CD4-positive, alpha-beta T cell treated with Interleukin-12 subunit alpha and Interleukin-12 subunit beta, for 1 hour (primary cell): ENCODE results near the gene BCAS3.

ENCODE experiments used
- DNase-seq: peaks from one replicate; pipeline ENCODE4 v3.0.0-alpha.2; 2020

BCAS3 gene

DNA sequence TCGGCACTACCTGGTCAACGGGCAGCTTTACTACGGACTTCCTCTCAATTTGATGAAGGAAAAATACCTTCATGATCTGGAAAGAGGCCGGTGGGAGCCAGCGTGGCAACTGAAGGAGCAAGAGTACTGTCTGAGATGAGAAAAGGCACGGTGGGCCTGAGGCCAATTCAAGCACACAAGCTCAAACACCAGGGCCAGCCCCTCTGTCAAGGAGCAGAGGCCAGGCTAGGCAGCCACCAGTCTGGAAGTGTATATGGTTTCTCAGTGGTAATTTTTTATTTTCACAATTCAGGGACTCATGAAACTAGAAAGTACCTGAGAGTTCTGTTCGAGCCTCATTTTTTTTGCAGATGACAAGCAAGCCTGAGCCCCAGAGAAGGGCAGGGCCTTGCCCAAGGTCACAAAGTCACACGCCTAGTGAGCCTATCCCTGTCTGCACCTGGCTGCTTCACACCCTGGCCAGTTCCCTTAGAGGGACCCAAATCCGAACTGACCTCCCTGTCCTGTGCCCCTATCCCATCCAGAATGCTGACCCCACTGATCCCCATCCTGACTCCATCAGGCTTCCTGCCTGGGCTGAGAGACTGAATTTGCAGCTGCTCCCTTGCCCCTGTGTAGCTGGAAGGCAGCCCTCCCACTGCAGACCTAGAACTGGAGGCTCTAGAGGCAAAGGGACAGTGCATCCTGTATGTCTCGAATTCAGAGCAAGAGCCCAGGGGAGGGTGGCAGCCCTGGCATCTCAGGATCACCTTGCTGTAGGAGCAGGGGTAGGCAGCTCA lies 717.2 kb downstream of the BCAS3 start:
- DNase-seq, result no peak

DNA sequence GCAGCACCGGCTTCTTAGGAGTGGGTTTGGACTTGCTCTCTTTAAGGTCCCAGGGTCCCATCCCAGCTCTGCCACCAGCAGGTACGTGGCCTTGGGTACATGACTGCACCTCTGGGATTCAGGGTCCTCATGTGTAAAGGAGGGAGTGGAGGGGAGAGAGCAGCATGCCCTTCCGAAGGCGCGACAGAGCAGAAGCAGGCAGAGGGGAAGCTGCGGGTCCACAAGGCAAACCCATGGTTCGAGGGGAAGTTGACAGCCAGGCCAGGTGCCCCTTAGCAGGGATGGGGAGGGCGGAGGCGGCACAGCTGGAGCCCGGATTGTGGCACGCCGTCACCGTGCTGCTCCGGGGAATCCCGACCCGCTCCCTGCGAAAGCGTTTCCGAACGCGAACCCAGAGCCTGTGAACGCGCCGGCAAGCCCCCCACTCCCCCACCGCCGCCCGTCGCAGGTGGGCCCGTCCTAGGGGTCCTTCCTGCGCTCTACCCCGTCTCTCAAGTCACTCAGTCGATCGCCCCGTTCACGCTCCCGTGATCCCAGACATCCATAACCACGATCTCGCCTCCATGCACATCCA lies 717.8 kb downstream of the BCAS3 start:
- DNase-seq, result no peak

DNA sequence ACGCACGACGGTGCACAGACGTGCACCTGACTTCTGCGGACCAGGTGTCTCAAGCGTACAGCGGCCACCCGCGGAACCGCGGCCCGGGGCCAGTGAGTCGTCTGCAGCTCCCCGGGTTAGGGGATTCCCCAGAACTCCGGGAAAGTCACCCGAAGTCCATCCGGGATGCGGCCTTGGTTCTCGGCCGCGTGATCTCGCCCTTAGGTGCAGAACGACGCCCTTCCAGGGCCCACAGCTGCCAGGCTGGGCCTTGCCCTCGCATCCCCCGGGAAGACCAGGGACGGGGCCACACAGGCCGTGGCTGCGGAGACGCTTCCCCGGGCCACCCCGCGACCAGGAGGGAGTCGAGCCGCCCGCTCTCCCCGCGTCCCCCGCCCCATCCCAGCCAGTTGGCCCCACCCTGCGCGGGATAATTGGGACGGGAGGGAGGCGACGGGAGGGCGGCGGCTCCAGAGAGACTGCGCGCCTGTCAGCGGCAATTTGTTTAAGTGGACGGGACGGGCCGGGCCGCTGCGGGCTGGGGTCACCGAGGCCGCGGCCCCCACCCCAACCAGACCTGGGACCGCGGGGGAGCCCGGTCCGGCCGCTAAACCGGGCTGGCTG lies 718.4 kb downstream of the BCAS3 start:
- no peak for DNase-seq

DNA sequence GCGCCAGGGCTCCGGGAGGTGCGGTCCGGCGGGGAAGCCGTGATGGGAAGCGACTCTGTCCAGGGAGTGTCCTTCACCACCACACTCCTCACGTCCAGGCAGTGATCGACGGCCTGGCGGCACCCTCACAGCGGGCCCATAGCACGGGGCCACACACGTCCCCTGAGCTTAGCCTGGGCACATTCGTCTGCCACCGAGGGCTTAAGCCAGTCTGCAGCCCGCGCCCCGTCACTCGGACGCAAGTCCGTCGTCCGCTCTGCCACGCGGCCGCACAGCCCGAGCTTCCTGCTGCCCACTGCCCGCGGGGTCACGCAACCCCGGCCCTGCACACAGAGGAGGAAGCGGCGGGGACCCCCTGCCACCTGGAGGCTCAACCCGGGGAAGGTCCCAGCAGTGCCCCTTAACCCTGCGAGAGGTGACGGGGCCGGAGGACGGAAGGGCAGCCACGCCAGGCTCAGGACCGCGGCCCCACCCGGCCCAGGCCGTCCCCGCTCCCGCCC lies 719.0 kb downstream of the BCAS3 start:
- DNase-seq, result no peak

GRCh38 chr17:61397086-61397842 lies 719.6 kb downstream of the BCAS3 start:
- no peak for DNase-seq

- DNase-seq, result no peak
Measured at GRCh38 chr17:61398721-61399130, 721.1 kb downstream of the BCAS3 start.

DNA sequence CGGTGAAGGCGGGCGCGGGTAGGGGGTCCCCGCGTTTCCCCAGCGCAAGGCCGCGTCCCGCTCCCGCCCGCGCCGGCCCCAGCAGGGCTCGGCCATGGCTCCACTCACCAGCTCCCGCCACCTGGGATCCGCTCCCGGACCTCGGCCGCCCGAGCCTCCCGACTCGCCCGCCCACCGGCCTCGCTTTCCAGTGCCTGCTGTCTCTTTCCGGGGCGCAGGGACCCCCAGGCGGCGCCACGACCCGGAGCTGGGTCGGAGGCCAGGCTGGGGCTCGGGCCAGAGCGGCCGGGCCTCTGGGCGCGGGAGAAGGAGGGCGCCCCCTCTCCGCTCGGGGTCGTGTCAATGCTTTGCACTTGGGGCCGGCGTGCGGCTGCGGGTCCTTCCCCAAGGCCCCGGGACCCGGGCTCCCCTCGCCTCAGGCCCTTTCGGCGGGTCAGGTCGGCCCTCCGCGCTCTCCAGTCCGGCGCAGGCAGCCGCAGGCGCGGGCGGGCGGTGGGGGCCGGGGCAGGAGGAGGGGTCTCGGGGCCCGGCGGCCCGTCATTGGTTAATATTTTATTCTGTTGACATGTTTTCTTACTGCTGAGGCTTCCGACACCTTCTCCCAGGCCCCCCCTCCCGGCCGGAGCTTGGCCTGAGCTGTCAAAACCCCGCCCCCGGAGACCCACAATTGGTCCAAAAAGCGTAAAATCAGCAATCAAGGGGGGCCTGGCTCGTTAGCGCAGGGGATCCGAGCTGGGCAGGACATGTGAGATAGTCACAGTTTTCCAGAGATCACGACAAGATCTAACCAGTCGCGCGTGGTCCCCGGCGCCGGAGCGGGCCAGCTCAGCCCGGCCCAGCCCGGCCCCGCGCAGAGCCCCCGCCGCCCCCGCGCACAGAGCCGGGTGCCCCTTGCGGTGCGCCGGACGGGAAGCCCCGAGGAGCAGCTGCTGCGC lies 721.7 kb downstream of the BCAS3 start, which contains the start of gene TBX2:
Gene TBX2 (plus strand): TSS at position 713 of the 935 bp plus-strand sequence. CDS start 334 bp downstream, outside the sequence.
- DNase-seq, result no peak

DNA sequence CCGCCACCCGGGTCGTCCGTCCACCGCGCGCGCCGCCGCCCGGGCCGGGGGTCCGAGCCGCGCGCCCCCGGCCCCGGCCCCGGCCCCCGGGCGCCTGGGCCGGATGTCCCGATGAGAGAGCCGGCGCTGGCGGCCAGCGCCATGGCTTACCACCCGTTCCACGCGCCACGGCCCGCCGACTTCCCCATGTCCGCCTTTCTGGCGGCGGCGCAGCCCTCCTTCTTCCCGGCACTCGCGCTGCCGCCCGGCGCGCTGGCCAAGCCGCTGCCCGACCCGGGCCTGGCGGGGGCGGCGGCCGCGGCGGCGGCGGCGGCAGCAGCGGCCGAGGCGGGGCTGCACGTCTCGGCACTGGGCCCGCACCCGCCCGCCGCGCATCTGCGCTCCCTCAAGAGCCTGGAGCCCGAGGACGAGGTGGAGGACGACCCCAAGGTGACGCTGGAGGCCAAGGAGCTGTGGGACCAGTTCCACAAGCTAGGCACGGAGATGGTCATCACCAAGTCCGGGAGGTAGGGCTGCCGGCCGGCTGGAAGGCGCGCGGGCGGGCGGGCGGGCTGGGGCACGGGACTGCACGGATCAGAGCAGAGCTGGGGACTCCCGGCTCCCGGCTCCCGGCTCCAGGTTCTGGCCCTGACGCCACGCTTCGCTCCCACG lies 722.5 kb downstream of the BCAS3 start:
- no peak for DNase-seq

GRCh38 chr17:61400717-61401388 lies 723.2 kb downstream of the BCAS3 start:
- no peak for DNase-seq

DNA sequence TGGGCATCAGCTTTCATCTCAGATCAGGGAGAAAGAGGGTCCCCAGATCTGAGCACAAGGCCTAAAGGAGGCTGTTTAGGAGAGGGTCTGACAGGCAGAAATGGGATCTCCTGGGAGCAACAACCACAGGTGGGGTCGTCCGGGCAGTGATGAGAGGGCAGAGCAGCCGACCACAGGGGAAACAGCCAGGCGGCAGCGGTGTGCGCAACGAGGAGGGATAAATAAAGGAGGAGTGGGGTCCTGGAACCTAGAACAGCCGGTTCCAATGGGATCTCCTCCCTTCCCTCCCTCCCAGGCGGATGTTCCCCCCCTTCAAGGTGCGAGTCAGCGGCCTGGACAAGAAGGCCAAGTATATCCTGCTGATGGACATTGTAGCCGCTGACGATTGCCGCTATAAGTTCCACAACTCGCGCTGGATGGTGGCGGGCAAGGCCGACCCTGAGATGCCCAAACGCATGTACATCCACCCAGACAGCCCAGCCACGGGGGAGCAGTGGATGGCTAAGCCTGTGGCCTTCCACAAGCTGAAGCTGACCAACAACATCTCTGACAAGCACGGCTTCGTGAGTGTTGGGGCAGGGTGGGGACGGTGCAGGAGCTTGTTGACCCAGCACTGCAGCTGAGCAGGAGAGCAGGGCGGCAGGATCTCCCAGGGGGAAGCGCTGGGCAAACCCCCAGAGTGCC lies 723.9 kb downstream of the BCAS3 start:
- no peak for DNase-seq

DNA sequence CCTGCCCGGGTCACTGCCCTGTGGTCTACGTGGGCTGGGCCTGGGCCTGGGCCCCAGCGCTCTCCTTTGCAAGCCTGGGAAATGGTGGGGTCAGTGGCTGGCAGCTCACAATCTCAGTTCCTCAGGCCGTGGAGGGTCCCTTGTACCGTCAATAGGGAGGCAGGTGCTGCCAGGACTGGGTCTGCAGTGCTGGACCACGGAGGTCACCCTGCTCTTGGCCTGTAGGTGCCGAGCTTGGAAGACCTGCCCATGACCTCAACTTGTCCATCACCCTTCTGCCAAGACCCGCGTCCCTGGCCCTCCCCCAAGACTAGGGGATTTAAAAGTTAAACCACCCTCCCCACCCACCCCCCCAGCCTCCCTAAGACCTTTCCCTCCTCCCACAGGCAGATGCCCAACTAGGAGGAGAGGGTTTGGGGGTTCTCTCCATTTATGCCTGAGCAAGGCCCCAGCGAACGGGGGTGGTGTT lies 724.5 kb downstream of the BCAS3 start:
- DNase-seq, result no peak

DNA sequence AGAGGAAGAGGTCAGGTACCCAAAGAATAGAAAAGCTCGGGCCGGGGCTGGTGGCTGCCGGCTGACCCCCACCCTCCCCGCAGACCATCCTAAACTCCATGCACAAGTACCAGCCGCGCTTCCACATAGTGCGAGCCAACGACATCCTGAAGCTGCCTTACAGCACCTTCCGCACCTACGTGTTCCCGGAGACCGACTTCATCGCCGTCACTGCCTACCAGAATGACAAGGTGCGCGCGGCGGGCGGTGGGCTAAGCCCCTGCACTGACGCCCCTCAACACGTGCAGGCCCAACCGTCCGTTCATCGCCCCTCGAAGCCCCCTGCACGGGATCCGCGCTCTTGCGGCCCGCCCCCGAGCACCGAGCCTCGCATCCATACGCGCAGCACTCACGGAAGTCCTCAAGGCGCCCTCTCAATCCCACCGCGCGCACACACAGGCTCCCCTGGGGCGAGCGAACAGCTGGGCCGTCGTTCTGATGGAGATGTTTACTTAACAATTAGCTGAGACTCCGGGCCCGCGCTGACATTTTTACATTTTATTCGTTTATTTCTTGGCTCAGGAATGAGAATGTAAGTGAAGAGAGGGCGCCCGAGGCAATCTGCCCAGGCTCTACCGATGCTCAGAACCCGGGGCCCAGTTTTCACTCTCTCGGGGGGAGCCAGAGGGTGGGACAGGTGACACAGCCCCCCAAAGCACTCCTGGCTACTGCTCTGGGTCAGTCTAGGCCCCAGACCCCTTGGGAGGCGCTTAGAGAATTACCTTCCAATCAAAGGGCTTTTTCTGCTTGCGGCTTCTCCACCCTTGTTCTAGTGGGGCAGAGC lies 725.5 kb downstream of the BCAS3 start:
- DNase-seq, result no peak

DNA sequence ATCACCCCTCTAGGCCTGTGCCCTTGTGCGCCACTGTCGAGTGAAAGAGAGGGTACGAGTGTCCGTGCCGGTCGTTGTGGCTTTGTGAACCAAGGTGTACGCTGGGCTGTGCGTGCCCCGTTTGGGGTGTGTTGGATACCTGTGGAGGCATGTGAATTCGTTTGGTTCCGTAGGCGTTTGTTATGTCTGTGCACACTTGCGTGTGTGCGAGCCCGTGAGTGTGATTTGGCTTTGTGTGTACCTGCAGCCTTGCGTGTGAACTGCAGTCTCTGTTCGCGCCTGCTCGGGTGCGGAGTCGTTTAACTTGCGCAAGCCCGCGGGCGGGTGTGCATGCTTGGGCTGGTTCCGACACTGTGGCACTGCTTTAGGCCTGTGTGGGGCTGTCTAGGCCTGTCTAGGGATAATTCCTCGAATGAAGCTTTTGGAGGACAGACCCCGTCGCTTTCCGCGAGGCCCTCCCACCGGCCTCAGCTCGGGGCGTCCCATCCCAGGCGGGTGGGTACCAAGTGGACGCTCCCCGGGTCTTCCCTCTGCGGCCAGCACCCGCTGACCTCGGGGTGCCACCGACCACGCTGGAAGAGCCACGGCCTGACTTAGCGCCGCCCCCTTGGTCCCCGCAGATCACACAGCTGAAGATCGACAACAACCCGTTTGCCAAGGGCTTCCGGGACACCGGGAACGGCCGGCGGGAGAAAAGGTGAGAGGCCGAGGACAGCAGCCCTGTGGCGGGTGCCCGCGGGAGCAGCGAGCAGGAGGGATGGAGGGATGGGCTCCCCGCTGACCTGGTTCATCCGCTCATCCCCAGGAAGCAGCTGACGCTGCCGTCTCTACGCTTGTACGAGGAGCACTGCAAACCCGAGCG lies 726.4 kb downstream of the BCAS3 start:
- DNase-seq, result no peak

DNA sequence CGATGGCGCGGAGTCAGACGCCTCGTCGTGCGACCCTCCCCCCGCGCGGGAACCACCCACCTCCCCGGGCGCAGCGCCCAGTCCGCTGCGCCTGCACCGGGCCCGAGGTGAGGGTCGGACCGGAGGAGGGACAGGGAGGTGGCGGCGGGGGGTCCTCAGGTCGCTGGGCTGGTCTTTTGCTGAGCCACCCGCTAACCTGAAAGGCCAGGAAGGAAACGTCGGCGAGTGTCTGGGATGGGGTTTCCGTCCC lies 726.9 kb downstream of the BCAS3 start:
- no peak for DNase-seq

DNA sequence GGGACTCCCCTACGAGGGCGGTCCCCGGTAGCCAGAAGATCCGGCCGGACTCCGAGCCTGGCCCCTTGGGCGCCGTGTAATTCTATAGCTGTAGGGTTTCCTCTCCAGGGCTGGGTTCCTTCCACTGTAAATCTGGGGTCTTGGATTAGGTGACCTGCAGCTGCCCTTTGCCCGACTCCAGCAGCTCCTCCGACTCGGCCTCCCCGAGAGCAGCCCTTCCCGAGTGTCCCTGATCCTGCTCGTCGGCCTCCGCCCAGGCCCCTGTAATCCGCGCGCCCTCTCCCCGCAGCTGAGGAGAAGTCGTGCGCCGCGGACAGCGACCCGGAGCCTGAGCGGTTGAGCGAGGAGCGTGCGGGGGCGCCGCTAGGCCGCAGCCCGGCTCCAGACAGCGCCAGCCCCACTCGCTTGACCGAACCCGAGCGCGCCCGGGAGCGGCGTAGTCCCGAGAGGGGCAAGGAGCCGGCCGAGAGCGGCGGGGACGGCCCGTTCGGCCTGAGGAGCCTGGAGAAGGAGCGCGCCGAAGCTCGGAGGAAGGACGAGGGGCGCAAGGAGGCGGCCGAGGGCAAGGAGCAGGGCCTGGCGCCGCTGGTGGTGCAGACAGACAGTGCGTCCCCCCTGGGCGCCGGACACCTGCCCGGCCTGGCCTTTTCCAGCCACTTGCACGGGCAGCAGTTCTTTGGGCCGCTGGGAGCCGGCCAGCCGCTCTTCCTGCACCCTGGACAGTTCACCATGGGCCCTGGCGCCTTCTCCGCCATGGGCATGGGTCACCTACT lies 727.4 kb downstream of the BCAS3 start:
- no peak for DNase-seq

GRCh38 chr17:61405686-61406536 lies 728.3 kb downstream of the BCAS3 start:
- DNase-seq, result no peak

DNA sequence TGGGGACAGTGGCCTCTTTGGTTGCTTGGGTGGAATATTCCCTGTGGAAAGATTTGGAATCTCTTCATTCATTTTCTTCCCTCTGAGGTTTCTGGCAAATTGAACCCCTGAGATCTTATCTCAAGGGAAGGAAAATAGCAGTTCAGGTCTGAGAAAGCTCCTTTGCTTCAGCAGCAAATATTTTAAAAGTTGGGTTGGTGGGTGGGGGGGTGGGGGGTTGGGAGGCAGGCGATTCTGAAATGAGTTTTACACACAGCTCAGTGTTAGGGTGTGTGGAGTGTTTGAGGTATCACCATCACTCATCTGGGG lies 728.8 kb downstream of the BCAS3 start:
- DNase-seq, result no peak
